ENCODE data around the gene SCYL1.
A peak's percentile ranks its signal among the peaks of the same experiment; 100 is the strongest.

Gene SCYL1

DNA sequence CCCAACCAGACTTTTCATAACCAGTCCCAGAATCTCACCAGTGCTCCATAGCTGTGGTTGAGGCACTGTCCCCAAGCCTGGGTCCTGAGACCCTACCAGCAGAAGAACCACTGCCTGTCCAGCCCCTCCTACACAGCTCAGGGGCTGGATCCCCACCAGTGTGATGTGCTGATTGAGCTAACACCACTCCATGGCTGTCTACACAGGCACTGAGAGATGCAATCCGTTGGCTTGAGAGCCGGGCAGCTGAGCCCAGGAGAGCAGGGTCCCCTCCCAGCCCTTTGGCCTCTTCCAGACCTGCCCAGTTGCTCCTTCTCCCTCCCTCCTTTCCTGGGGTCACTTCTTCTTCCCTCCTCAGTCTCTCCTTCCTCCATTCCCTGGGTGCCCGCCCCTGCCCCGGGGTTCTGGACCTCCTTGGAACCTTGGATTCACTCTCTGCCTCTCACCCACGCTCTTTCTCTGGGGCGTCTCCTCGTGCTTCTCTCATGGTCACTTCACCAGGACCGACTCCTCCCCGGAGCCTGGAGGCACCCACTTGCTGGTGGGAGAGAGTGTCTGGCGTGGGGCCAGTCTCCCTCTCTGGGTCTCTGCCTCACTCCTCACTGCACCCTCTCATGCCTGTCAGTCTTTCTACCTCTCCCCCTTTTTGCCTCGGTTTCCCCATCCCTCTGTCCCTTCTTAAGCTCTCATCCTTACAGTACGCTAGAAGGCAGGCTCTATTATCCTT is 706 bp upstream of the SCYL1 start:
- DNase-seq, result peak in 11 of 42 donors; percentile 29 to 70 (median 45)
- intact Hi-C loops (cut with DNase I), result no loop called here

DNA sequence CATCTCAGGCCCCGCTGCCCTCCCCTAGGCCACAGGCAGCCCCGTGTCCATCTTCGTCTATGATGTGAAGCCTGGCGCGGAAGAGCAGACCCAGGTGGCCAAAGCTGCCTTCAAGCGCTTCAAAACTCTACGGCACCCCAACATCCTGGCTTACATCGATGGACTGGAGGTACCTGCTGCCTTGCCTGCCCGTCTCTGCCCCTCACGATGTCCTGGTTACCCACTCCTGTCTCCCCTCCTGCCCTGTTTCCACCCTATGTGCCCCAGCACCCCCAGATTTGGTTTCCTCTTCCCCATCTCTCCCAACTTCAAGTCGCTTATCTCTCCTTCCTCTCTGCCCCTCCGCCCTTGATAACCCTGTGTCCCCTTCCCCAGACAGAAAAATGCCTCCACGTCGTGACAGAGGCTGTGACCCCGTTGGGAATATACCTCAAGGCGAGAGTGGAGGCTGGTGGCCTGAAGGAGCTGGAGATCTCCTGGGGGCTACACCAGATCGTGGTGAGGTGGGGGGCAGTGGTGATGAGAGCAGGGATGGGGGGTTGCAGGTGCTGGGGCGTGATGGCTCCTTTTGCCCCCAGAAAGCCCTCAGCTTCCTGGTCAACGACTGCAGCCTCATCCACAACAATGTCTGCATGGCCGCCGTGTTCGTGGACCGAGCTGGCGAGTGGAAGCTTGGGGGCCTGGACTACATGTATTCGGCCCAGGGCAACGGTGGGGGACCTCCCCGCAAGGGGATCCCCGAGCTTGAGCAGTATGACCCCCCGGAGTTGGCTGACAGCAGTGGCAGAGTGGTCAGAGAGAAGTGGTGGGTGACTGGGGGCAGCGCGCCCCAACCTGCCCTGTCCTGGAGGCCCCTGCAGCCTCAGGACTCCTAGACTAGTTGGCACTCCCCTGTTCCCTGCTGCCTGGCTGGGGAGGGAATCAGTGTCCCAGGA is 930 bp downstream of the SCYL1 start:
- intact Hi-C loops (cut with DNase I), result no loop called here
- no peak for DNase-seq

DNA sequence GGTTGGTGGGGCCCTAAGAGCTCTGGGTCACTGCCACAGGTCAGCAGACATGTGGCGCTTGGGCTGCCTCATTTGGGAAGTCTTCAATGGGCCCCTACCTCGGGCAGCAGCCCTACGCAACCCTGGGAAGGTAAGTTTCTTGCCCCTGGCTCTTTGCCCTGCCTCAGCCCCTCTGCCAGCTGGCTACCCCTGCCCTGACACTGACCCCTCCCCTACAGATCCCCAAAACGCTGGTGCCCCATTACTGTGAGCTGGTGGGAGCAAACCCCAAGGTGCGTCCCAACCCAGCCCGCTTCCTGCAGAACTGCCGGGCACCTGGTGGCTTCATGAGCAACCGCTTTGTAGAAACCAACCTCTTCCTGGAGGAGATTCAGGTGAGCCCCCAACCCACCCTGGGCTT is 1.9 kb downstream of the SCYL1 start:
- DNase-seq, result no peak
- intact Hi-C loops (cut with DNase I), result no loop called here

DNA sequence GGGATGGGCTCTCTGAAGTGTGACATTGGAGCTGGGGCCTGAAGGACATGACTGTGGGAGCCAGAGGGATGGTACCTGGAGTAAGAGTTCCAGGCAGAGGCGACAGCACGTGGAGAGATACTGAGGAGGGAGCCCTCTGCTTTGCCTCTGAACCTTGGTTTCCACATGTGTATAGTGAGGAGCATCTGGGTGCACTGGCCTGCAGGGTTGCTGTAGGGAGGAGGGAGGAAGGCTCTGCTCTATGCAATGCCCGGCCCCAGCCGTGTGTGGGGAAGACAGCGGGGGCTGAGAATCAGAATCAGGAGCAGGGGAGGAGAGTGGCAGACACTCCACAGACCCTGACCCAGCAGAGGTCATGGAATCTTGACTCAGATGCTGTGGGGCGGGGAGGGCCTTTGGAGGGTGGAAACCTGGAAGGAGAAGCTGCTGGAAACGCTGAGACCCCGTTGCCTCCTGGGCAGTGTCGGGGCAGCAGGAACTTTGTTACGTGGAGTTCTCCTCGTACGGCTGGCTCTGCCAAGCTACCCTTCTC is 4.0 kb downstream of the SCYL1 start:
- DNase-seq, result no peak
- intact Hi-C loops (cut with DNase I), result no loop called here

DNA sequence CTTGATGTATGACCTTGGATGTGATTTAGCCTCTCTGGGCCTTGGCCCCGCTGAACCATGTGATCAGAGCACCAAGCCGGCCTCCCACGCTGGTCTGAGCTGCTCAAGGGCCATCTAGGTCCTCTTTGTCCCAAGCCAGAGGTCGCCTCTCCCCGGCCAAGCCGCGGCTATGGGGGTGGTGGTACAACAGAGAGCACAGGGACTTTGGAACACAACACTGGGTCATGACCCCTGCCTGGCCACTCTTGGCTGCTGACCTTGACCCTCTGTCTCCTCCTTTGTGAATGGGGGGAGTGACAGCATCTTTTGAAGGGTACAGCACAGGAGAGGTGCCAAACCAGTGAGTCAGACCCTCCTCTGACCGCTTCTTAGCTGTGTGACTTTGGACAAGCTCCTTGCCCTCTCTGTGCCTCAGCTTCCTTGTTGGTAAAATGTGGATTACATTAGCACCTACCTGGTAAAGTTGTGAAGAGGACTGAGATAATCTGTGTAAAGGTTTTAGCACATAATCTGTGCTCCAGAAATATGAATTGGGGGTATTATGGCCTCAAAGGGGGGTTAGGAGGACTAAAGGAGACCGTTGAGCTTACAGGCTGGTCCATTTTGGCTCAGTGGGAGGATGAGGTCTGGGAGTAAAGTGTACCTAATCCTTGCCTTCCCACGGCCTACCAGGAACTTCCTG is 4.7 kb downstream of the SCYL1 start:
- intact Hi-C loops (cut with DNase I), result no loop called here
- no peak for DNase-seq

DNA sequence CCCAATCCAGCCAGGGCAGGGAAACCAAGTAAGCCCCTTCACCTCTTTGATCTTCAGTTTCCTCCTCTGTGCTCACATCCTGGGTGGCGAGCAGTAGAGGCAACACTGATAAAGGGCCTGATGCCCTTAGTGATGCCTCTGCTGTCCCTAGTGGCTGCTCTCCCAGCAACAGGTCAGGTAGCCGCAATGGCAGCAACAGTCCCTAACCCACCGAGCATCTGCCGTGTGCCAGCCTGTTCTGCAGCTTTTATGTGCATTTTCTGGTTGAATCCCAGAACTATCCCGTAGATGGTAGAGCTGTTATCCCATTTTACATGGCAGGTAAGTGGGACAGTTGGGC is 5.2 kb downstream of the SCYL1 start:
- intact Hi-C loops (cut with DNase I), result no loop called here
- no peak for DNase-seq

DNA sequence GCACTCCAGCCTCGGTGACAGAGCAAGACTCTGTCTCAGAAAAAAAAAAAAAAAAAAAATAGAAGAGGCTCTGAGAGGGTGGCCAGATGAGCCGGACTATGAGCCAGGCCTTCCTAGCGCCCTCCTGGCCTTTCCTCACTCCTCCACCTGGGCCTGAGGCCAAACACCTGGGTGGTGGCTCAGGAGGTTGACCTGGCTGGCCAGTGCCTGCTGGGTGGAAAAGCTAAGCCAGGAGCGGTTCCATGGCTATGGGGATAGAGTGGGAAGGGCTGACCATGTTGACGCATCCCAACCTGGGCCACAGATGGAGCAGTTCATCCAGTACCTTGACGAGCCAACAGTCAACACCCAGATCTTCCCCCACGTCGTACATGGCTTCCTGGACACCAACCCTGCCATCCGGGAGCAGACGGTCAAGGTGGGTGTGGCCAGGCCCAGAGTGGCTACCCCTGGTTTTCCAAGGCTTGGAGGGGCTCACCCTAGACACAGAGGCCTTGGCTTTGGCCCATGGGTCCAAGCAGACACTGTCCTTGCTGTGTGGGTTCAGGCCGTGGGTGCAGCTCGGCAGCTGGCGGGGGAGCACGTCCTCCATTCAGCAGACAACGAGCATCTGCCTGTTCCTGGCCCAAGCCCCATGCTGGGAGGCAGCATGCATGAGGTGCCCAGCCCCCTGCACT is 7.6 kb downstream of the SCYL1 start:
- DNase-seq, result no peak
- intact Hi-C loops (cut with DNase I), result no loop called here

DNA sequence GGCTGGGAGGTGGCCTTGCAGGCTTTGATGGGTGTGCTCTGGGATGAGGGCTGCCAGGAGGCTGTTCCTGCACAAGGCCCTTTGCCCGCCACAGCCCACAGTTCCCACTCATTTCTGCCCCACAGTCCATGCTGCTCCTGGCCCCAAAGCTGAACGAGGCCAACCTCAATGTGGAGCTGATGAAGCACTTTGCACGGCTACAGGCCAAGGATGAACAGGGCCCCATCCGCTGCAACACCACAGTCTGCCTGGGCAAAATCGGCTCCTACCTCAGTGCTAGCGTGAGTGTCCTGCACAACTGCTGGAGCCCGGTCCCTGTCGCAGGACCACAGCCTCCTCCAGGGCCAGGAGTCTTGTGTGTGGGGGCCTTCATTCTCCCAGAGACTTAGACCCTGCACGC is 10.2 kb downstream of the SCYL1 start:
- no peak for DNase-seq
- intact Hi-C loops (cut with DNase I), result no loop called here

DNA sequence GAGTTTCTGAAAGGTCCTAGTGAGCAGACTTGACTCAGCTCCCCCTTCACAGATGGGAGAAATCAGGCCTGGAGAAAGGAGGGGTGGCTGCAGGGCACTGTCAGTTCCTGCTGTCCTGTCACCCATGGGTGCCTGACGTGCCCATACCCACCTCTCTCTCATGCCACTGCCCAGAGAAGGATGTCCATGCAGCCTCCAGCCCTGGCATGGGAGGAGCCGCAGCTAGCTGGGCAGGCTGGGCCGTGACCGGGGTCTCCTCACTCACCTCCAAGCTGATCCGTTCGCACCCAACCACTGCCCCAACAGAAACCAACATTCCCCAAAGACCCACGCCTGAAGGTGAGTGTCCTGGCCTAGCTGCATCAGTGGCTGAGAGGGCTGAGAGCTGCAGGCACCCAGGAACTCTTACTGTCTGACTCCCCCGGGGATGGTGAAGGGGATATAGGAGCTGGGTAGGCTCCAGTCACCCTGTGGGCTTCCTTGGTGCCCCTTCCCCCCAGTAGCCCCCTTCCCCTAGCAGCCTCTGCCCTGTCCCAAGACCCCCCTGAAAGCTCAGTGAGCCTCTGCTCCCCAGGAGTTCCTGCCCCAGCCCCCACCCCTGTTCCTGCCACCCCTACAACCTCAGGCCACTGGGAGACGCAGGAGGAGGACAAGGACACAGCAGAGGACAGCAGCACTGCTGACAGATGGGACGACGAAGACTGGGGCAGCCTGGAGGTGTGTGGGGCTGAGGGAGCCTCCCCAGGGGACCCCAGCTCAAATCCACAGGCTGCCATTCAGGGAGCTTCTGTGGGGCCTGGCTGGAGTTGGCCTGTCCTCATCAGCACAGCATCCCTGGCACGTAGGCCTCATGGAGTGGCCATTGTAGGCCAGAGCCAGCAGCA is 11.8 kb downstream of the SCYL1 start:
- DNase-seq, result no peak
- intact Hi-C loops (cut with DNase I), result no loop called here

DNA sequence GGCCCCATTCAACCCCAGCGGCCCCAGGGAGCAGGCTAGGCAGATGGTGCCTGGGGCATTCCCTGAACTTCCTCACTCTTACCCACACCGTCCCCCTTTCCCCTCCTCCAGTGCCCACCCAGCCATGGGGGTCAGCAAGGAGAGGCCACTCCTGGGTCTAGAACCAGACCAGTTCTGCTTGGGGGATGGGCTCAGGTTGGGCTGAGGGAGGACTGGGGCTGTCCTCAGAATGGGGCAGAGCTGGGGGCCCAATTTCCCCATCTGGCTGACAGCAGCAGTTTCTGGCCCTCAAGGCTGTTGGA is 12.4 kb downstream of the SCYL1 start:
- intact Hi-C loops (cut with DNase I), result no loop called here
- DNase-seq, result no peak

DNA sequence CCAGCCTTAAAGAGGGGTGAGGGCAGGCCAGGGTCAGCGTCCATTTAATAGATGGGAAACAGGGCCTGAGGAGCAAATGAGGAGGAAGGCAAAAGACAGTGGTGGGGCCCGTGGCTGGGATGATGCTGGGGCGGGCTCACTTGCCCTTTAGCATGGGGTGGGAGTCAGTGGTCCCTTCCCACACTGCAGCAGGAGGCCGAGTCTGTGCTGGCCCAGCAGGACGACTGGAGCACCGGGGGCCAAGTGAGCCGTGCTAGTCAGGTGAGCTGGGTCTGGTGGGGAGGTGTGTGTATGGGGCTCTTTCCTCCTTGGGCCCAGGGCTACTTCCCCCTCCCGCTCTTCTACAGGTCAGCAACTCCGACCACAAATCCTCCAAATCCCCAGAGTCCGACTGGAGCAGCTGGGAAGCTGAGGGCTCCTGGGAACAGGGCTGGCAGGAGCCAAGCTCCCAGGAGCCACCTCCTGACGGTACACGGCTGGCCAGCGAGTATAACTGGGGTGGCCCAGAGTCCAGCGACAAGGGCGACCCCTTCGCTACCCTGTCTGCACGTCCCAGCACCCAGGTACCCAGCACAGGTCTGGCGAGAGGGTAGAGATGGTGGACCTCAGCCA is 12.8 kb downstream of the SCYL1 start:
- intact Hi-C loops (cut with DNase I), result no loop called here
- no peak for DNase-seq

DNA sequence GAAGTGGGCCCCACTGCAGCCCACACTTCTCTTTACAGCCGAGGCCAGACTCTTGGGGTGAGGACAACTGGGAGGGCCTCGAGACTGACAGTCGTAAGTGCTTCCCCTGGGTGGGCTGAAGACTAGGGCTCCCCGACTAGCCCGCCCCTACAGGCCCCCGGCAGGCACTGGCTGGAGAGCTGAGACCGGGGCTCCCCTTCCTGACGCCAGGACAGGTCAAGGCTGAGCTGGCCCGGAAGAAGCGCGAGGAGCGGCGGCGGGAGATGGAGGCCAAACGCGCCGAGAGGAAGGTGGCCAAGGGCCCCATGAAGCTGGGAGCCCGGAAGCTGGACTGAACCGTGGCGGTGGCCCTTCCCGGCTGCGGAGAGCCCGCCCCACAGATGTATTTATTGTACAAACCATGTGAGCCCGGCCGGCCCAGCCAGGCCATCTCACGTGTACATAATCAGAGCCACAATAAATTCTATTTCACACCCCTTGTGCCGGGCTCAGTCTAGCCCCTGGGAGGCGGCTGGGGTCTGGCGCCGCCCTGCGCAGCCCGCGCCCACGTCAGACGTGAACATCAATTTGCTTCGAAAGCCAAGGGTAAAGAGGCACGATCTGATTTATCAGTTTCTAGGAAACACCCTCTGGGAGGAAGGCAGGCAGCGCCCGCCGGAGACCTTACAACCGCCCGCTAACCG is 13.5 kb downstream of the SCYL1 start:
- no peak for DNase-seq
- intact Hi-C loops (cut with DNase I), result no loop called here

DNA sequence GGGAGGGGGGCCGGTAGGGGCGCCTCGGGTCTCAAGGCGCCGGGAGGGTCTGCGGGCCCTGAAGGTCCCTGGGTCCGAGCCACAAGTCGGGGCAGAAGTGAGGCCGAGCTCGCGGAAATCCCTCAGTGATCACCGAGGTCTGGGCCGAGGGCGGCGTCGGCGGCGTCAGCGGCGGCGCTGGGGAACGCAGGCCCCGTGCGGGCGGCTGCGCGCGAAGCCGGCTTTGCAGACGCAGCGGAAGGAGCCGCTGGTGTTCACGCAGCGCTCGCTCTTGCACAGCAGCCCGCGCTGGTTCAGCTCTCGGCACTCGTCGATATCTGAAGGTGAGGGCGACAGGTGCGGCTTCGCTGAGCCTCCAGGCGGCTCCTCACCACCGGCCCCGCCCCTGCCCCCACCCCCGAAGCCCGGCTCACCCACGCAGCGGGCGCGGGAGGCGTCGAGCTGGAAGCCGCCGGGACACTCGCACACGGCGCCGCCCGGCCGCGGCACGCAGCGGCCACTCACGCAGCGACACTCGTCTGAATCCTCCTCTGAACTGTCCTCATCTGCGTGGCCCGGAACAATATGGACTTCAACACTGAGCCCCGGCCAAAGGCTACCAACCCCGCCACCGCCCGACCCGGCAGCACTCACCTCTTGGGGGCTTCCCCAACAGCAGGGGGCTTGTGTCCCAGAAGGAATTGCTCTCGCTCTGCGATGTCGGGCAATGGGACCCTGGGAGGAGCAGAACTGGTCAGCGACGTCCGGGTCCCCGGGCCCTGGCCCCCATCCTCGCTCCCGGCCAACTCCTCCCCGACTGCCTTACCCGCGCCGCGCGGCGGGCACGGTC is 14.2 kb downstream of the SCYL1 start:
- intact Hi-C loops (cut with DNase I), result no loop called here
- peak in 38 of 42 donors; percentile 31 to 83 (median 64) for DNase-seq

DNA sequence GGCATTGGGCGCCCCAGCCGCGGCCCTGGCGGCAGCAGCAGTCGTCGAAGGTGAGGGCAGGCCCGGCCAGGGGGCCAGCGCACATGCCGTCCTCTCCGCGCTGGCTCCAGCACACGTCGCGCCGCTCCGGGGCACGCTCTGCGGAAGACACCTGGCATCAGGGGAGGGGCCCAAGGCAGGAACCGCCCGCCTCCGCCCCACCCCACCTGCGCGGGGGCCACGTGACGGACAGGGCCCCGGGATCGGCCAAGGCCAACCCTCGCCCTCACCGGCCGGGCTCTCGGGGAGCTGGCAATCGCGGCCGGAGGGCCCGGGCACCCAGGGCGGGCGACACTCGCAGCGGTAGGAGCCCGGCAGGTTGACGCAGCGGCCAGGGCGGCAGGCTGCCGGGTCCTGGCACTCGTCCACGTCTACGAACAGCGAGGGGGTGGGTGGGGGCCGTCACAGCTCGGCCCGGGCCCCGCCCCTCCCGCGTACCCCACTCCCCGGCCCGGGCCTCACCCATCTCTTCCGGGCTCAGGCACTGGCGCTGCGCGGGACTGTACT is 14.9 kb downstream of the SCYL1 start:
- peak in 6 of 42 donors; percentile 13 to 66 (median 34) for DNase-seq
- intact Hi-C loops (cut with DNase I), result loop anchor here (2.0 kb wide), 1 partner anchor 31 kb away; the partner anchor contains the start of gene ZNRD2

DNA sequence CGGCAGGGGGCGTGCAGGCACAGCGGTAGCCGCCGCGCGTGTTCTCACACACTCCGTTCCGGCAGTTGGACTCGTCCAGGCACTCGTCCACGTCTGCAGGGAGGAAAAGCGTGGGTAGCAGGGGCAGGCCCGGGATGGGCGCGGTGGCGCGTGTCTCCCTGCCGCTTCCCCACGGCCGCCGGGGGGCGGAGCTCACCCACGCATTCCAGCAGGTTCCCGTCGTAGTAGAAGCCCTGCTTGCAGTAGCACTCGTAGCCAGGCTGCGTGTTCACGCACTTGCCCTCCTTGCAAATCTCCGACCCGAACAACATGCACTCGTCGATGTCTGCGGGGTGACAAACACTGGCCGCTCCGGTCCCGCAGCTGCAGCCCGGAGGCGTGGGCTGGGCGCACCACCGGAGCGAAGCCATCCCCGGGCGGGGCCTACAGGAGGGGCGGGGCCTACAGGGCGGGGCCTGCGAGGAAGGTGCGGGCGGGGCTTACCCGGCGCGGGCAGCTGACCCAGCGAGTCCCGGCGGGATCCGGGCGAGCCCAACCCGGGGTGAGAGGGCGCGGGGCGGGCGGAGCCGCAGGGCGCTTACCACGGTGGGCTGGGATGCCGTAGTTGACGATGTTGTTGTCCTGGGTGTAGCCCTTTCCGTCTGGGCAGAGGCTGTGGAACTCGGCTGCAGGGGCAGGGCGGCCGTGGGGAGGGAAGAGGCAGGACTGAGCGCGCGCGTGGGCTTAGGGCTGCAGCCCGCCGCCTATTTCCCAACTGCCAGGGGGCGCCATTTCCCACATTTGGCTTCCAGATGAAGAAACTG is 15.6 kb downstream of the SCYL1 start:
- intact Hi-C loops (cut with DNase I), result loop anchor here (2.0 kb wide), 1 partner anchor 30 kb away; the partner anchor contains the start of gene ZNRD2

More for the DNA sequence above, 15.6 kb downstream of the SCYL1 start:
- DNase-seq, result peak; percentile 81 to 96 (median 91)

All from head of caudate nucleus (tissue), 42 donors.